Astrocyte (in vitro differentiated cells and primary cell): ENCODE measurements around the gene ATP5F1B.

Experiments used
- CTCF ChIP-seq: IDR thresholded peaks from 2 replicates; pipeline ENCODE4 v1.5.1; 2011; ENCODE audit warnings: low read depth, mild to moderate bottlenecking, inconsistent platforms, low read length, moderate library complexity; ENCODE audit not compliant: insufficient read depth
- EZH2 ChIP-seq: IDR thresholded peaks from 2 replicates; pipeline ENCODE4 v1.6.1; 2012; ENCODE audit warnings: mild to moderate bottlenecking, low read length, inconsistent platforms; ENCODE audit not compliant: insufficient read depth

- TF ChIP-seq CTCF (no peak), EZH2 (no peak)
Observed at GRCh38 chr12:56688846-56689109, 43.0 kb upstream of the ATP5F1B start.
